CD4-positive, alpha-beta T cell (primary cell): ENCODE data around the gene FAM186B. TPM values are rescaled to one million over a fixed set of nuclear protein-coding genes. Genes with fewer than 3 reads are reported as not detected.

ENCODE experiments used
- ATAC-seq: fragments of 200-7000 bp; cut with Tn5 transposase; one replicate; pipeline ENCODE4 v1.10.0; 2022; ENCODE audit warnings: mild to moderate bottlenecking; ENCODE audit not compliant: poor library complexity
- CTCF ChIA-PET: fragments of 350-600 bp; sonication (Branson Sonifier 250); formaldehyde crosslinking; loops from one replicate; lab custom pipeline; 2021; ENCODE audit warnings: antibody characterized with exemption, inconsistent platforms; lab: Charles Lee
- POLR2A ChIA-PET: fragments of 350-600 bp; sonication (Branson Sonifier 250); formaldehyde crosslinking; loops from one replicate; lab custom pipeline; 2021; ENCODE audit warnings: antibody characterized with exemption, inconsistent platforms; lab: Charles Lee
- DNase-seq, 14 experiments: peaks; one replicate each; pipeline ENCODE4 v3.0.0-alpha.2; 2013 to 2020; ENCODE audit warnings: mixed read lengths in 2 of 14
- H3K27ac ChIP-seq, 2 donors: one replicate each; pipeline versions ENCODE4 v1.5.1 to v1.7.0; 2013; ENCODE audit warnings: low read length in 2 of 2, low read depth in 1 of 2, mild to moderate bottlenecking in 1 of 2
- H3K27me3 ChIP-seq, 2 experiments: 1 replicate in 1 of 2; 2 replicates in 1 of 2; pipeline versions ENCODE4 v1.6.1 to v1.7.0; 2013; ENCODE audit warnings: low read length in 2 of 2, control low read depth in 1 of 2, mild to moderate bottlenecking in 1 of 2, moderate library complexity in 1 of 2; ENCODE audit not compliant: insufficient read depth in 2 of 2, control insufficient read depth in 1 of 2
- H3K36me3 ChIP-seq: one replicate; pipeline ENCODE4 v1.6.1; 2013; ENCODE audit warnings: low read length, control low read depth; ENCODE audit not compliant: insufficient read depth
- H3K4me1 ChIP-seq: one replicate; pipeline ENCODE4 v1.6.1; 2013; ENCODE audit warnings: low read length, control low read depth; ENCODE audit not compliant: insufficient read depth
- H3K4me3 ChIP-seq: one replicate; pipeline ENCODE4 v1.5.1; 2013; ENCODE audit warnings: mild to moderate bottlenecking, low read length, moderate library complexity
- H3K9me3 ChIP-seq, 2 experiments: 1 replicate in 1 of 2; 2 replicates in 1 of 2; pipeline versions ENCODE4 v1.6.1 to v1.7.0; 2013; ENCODE audit warnings: low read length in 2 of 2, mild to moderate bottlenecking in 2 of 2, control low read depth in 1 of 2, moderate library complexity in 1 of 2; ENCODE audit not compliant: control insufficient read depth in 1 of 2, insufficient read depth in 1 of 2
- H3K27ac Mint-ChIP-seq: one replicate; pipeline ENCODE4 v1.8.0; 2020; ENCODE audit warnings: mixed read lengths
- H3K27me3 Mint-ChIP-seq: one replicate; pipeline ENCODE4 v1.8.0; 2021; ENCODE audit warnings: mixed read lengths
- H3K36me3 Mint-ChIP-seq: one replicate; pipeline ENCODE4 v1.8.0; 2021; ENCODE audit warnings: low read depth, mixed read lengths
- H3K4me1 Mint-ChIP-seq: one replicate; pipeline ENCODE4 v1.8.0; 2021; ENCODE audit warnings: low read depth, mixed read lengths
- H3K4me3 Mint-ChIP-seq: one replicate; pipeline ENCODE4 v1.8.0; 2020; ENCODE audit warnings: mild to moderate bottlenecking, mixed read lengths
- H3K9me3 Mint-ChIP-seq: one replicate; pipeline ENCODE4 v1.8.0; 2020; ENCODE audit warnings: mixed read lengths
- intact Hi-C, 2 experiments: fragments of 100-400 bp; cut with DNase I in 1 of 2; cut with micrococcal nuclease in 1 of 2; formaldehyde crosslinking; loops; one replicate each; pipeline versions ENCODE4 v1.15.1 to v1.9.0; 2023 to 2025; cut with DNase I, micrococcal nuclease
- total RNA-seq, 174 experiments: library from RNA in 2 of 174; stranded (reverse) in 2 of 174; gene quantifications; one replicate each; pipeline ENCODE4 v1.2.3 and lab custom pipeline; 2021 to 2026
- TF ChIP-seq, protein P1 (sequence below): fragments of 200-600 bp; IDR thresholded peaks from one replicate; pipeline ENCODE4 v1.8.0; 2022; ENCODE audit warnings: antibody characterized with exemption, mild to moderate bottlenecking

Gene FAM186B
- total RNA-seq, 2 experiments from 2014 or later = 0.64 to 0.74 TPM

GRCh38 chr12:49584591-49584990 is 20.8 kb downstream of the FAM186B start:
- intact Hi-C loops = loop anchor here in 1 of 2 experiments (5.0 kb wide), 1 partner anchor 33 kb away; no protein-coding TSS in a partner anchor
- Histone ChIP-seq H3K27ac (no peak overlapping the region), H3K4me1 (peaks cover 9% of the 10 kb centered on the region), H3K36me3 (peaks cover 17% of the 10 kb centered on the region), H3K4me3 (no peak overlapping the region), H3K9me3 (no peaks in the 10 kb centered on the region), H3K27me3 (no peaks in the 10 kb centered on the region)
- ATAC-seq (no peak), DNase-seq (no peak)
- Mint-ChIP-seq H3K36me3 (peaks cover 33% of the 10 kb centered on the region), H3K27me3 (no peaks in the 10 kb centered on the region), H3K27ac (no peak overlapping the region), H3K4me1 (peaks cover 6% of the 10 kb centered on the region), H3K9me3 (no peaks in the 10 kb centered on the region), H3K4me3 (no peak overlapping the region)
- POLR2A ChIA-PET = no interaction called here
- CTCF ChIA-PET = no interaction called here
- TF ChIP-seq, protein P1, sequence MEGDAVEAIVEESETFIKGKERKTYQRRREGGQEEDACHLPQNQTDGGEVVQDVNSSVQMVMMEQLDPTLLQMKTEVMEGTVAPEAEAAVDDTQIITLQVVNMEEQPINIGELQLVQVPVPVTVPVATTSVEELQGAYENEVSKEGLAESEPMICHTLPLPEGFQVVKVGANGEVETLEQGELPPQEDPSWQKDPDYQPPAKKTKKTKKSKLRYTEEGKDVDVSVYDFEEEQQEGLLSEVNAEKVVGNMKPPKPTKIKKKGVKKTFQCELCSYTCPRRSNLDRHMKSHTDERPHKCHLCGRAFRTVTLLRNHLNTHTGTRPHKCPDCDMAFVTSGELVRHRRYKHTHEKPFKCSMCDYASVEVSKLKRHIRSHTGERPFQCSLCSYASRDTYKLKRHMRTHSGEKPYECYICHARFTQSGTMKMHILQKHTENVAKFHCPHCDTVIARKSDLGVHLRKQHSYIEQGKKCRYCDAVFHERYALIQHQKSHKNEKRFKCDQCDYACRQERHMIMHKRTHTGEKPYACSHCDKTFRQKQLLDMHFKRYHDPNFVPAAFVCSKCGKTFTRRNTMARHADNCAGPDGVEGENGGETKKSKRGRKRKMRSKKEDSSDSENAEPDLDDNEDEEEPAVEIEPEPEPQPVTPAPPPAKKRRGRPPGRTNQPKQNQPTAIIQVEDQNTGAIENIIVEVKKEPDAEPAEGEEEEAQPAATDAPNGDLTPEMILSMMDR = no peak

GRCh38 chr12:49583366-49584094 is 21.9 kb downstream of the FAM186B start:
- H3K9me3 ChIP-seq = no peaks in the 10 kb centered on the region
- H3K27ac ChIP-seq = no peak overlapping the region
- H3K4me1 ChIP-seq = peaks cover 9% of the 10 kb centered on the region
- POLR2A ChIA-PET = no interaction called here
- ATAC-seq = no peak
- no peak overlapping the region for H3K4me3 ChIP-seq
- no peak overlapping the region for H3K27ac Mint-ChIP-seq
- TF ChIP-seq, protein P1 = no peak
- H3K36me3 Mint-ChIP-seq = peaks cover 30% of the 10 kb centered on the region
- no peaks in the 10 kb centered on the region for H3K27me3 Mint-ChIP-seq
- intact Hi-C loops = loop anchor here in 1 of 2 experiments (5.0 kb wide), 1 partner anchor 34 kb away; no protein-coding TSS in a partner anchor
- H3K27me3 ChIP-seq = no peaks in the 10 kb centered on the region
- H3K4me1 Mint-ChIP-seq = peaks cover 6% of the 10 kb centered on the region
- H3K9me3 Mint-ChIP-seq = no peaks in the 10 kb centered on the region
- CTCF ChIA-PET = no interaction called here
- DNase-seq = no peak
- H3K36me3 ChIP-seq = peaks cover 16% of the 10 kb centered on the region
- H3K4me3 Mint-ChIP-seq = no peak overlapping the region

DNA sequence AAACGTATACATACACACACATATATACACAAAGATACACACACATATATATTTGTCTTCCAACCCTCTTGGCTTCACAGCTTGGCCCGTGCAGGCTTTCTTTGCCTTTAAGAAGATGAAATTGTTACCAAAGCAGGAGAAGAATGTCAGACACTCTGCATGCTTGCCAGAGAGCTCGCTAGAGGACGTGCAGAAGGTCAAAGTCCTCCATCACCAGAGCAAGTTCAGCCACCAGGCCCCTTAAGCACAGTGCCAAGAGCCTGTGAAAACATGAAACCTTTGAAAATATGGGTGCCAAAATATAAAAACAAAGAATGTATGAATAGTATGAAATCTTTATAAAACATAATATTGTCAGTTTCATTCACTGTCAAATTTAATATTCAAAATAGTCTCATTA is 22.6 kb downstream of the FAM186B start:
- no peaks in the 10 kb centered on the region for H3K9me3 Mint-ChIP-seq
- H3K4me1 Mint-ChIP-seq = peaks cover 6% of the 10 kb centered on the region
- H3K4me3 Mint-ChIP-seq = no peak overlapping the region
- Histone ChIP-seq H3K36me3 (peaks cover 15% of the 10 kb centered on the region), H3K4me1 (peaks cover 9% of the 10 kb centered on the region), H3K4me3 (no peak overlapping the region), H3K27ac (no peak overlapping the region), H3K27me3 (no peaks in the 10 kb centered on the region), H3K9me3 (no peaks in the 10 kb centered on the region)
- DNase-seq (no peak), ATAC-seq (no peak)
- no peaks in the 10 kb centered on the region for H3K27me3 Mint-ChIP-seq
- H3K27ac Mint-ChIP-seq = no peak overlapping the region
- ChIA-PET POLR2A (no interaction called here), CTCF (no interaction called here)
- peaks cover 32% of the 10 kb centered on the region for H3K36me3 Mint-ChIP-seq
- TF ChIP-seq, protein P1 = no peak
- intact Hi-C loops = loop anchor here in 1 of 2 experiments (5.0 kb wide), 1 partner anchor 34 kb away; no protein-coding TSS in a partner anchor
